ENCODE measurements around the gene EMILIN2. TPM values are rescaled to one million over a fixed set of nuclear protein-coding genes. Genes with fewer than 3 reads are reported as not detected.

EMILIN2 gene
- total RNA-seq, 2 experiments from 2014 or later = 0.15 to 1.4 TPM

- Histone ChIP-seq H3K4me1 (ENCODE audit: insufficient read depth, low read length, poor library complexity, severe bottlenecking) (peaks cover 27% of the 10 kb centered on the region), H3K9me2 (ENCODE audit: insufficient read depth, low read length) (no peaks in the 10 kb centered on the region), H3K36me3 (ENCODE audit: insufficient read depth, low read length) (no peaks in the 10 kb centered on the region), H3K79me2 (ENCODE audit: insufficient read depth, low read depth, low read length) (no peaks in the 10 kb centered on the region), H3K4me3 (ENCODE audit: low read depth, low read length, poor library complexity, severe bottlenecking) (no peak overlapping the region), H3K9me3 (ENCODE audit: low read length) (0 out of 2 replicates have a peak, but pooled peaks cover 2% of the 10 kb centered on the region), H4K20me1 (ENCODE audit: insufficient read depth, low read length) (no peaks in the 10 kb centered on the region), H2AFZ (ENCODE audit: low read length) (peak overlapping the region; percentile 89; the same call in 1 of the 2 replicates), H3K4me2 (ENCODE audit: low read length) (no peak overlapping the region), H3K27ac (ENCODE audit: low read depth, low read length, poor library complexity, severe bottlenecking) (no peak overlapping the region)
- no peak for TF ChIP-seq CTCF (conservative IDR thresholded peaks at IDR 0.05; ENCODE audit: low read length)
- no TSS peak for BruUV-seq (replicated peaks)
- CTCF ChIA-PET (ENCODE audit: unreplicated experiment) = no interaction called here
- intact Hi-C loops (cut with micrococcal nuclease; ENCODE audit: unreplicated experiment) = no loop called here
- POLR2A ChIA-PET = interaction anchor here (0.6 kb wide), 1 partner anchor 1073 kb away, joined by 3 read pairs; no protein-coding TSS in a partner anchor
- DNase-seq (ENCODE audit: low spot score) = no peak
These were observed 35.4 kb downstream of the EMILIN2 start for GRCh38 chr18:2882201-2882600.

GRCh38 chr18:2883076-2883735, 36.4 kb downstream of the EMILIN2 start:
- H3K36me3 ChIP-seq (ENCODE audit: insufficient read depth, low read length) = no peaks in the 10 kb centered on the region
- H3K27ac ChIP-seq (ENCODE audit: low read depth, low read length, poor library complexity, severe bottlenecking) = peak overlapping the region; percentile 62
- H3K4me2 ChIP-seq (ENCODE audit: low read length) = peak overlapping the region; percentile 68
- TF ChIP-seq EZH2phosphoT487 (IDR thresholded peaks at IDR 0.05; ENCODE audit: borderline replicate concordance, low read depth, low read length) = no peak
- TF ChIP-seq CTCF (conservative IDR thresholded peaks at IDR 0.05; ENCODE audit: low read length) = no peak
- CTCF ChIA-PET (ENCODE audit: unreplicated experiment) = interaction anchor here (1.2 kb wide), 1 partner anchor 28 kb away, joined by 3 read pairs; no protein-coding TSS in a partner anchor
- H3K9me3 ChIP-seq (ENCODE audit: low read length) = 0 out of 2 replicates have a peak, but pooled peaks cover 5% of the 10 kb centered on the region
- peak overlapping the region; percentile 90 for H2AFZ ChIP-seq (ENCODE audit: low read length)
- no peaks in the 10 kb centered on the region for H4K20me1 ChIP-seq (ENCODE audit: insufficient read depth, low read length)
- intact Hi-C loops (cut with micrococcal nuclease; ENCODE audit: unreplicated experiment) = loop anchor here (1.0 kb wide), 1 partner anchor 34 kb away; no protein-coding TSS in a partner anchor
- no TSS peak for BruUV-seq (replicated peaks)
- peak overlapping the region; percentile 30 for H3K4me3 ChIP-seq (ENCODE audit: low read depth, low read length, poor library complexity, severe bottlenecking)
- POLR2A ChIA-PET = interaction anchor here (0.9 to 1.7 kb wide), 5 partner anchors 10 to 106 kb away, joined by 3 to 6 read pairs (median 4); no protein-coding TSS in a partner anchor
- no peaks in the 10 kb centered on the region for H3K9me2 ChIP-seq (ENCODE audit: insufficient read depth, low read length)
- H3K4me1 ChIP-seq (ENCODE audit: insufficient read depth, low read length, poor library complexity, severe bottlenecking) = peaks cover 27% of the 10 kb centered on the region
- peak; percentile 84 for DNase-seq (ENCODE audit: low spot score)
- H3K79me2 ChIP-seq (ENCODE audit: insufficient read depth, low read depth, low read length) = no peaks in the 10 kb centered on the region

GRCh38 chr18:2884706-2885285, 38.0 kb downstream of the EMILIN2 start:
- H3K27ac ChIP-seq (ENCODE audit: low read depth, low read length, poor library complexity, severe bottlenecking) = no peak overlapping the region
- ChIA-PET POLR2A (interaction anchor here (1.0 to 1.4 kb wide), 3 partner anchors 8 to 75 kb away, joined by 3 to 5 read pairs (median 4); no protein-coding TSS in a partner anchor), CTCF (ENCODE audit: unreplicated experiment) (no interaction called here)
- 0 out of 2 replicates have a peak, but pooled peaks cover 5% of the 10 kb centered on the region for H3K9me3 ChIP-seq (ENCODE audit: low read length)
- H3K4me1 ChIP-seq (ENCODE audit: insufficient read depth, low read length, poor library complexity, severe bottlenecking) = peaks cover 27% of the 10 kb centered on the region
- no TSS peak for BruUV-seq (replicated peaks)
- intact Hi-C loops (cut with micrococcal nuclease; ENCODE audit: unreplicated experiment) = no loop called here
- no peak overlapping the region for H3K4me3 ChIP-seq (ENCODE audit: low read depth, low read length, poor library complexity, severe bottlenecking)
- H2AFZ ChIP-seq (ENCODE audit: low read length) = no peak overlapping the region
- DNase-seq (ENCODE audit: low spot score) = no peak
- TF ChIP-seq EZH2phosphoT487 (IDR thresholded peaks at IDR 0.05; ENCODE audit: borderline replicate concordance, low read depth, low read length) (no peak), CTCF (conservative IDR thresholded peaks at IDR 0.05; ENCODE audit: low read length) (no peak)
- no peaks in the 10 kb centered on the region for H3K79me2 ChIP-seq (ENCODE audit: insufficient read depth, low read depth, low read length)
- no peaks in the 10 kb centered on the region for H4K20me1 ChIP-seq (ENCODE audit: insufficient read depth, low read length)
- H3K9me2 ChIP-seq (ENCODE audit: insufficient read depth, low read length) = no peaks in the 10 kb centered on the region
- no peak overlapping the region for H3K4me2 ChIP-seq (ENCODE audit: low read length)
- H3K36me3 ChIP-seq (ENCODE audit: insufficient read depth, low read length) = no peaks in the 10 kb centered on the region
